Keratinocyte (primary cell): ENCODE results near the gene FAXC. TPM values are rescaled to one million over a fixed set of nuclear protein-coding genes. Genes with fewer than 3 reads are reported as not detected.

Source experiments
- DNase-seq: peaks from one replicate; pipeline ENCODE4 v3.0.0-alpha.2; 2011; ENCODE audit warnings: low read depth, missing footprints, low spot score
- FAIRE-seq: peaks from 2 replicates; lab custom pipeline; 2011; peaks lifted over from hg19 to GRCh38; lab: Jason Lieb, UNC
- H2AFZ ChIP-seq: 2 replicates; pipeline ENCODE4 v1.6.0; 2012; ENCODE audit warnings: low read length, control low read depth, inconsistent platforms; ENCODE audit not compliant: control insufficient read depth
- H3K27ac ChIP-seq: 2 replicates; pipeline ENCODE4 v1.5.1; 2011; ENCODE audit warnings: low read length; ENCODE audit not compliant: control insufficient read depth, insufficient read depth
- H3K27me3 ChIP-seq: 3 replicates; pipeline ENCODE4 v1.6.0; 2011; ENCODE audit warnings: low read length; ENCODE audit not compliant: control insufficient read depth, insufficient read depth; ENCODE audit errors: extremely low read depth
- H3K36me3 ChIP-seq, 2 experiments: 2 replicates in 1 of 2; 3 replicates in 1 of 2; pipeline ENCODE4 v1.5.1; 2011; ENCODE audit warnings: low read length in 2 of 2, mild to moderate bottlenecking in 1 of 2; ENCODE audit not compliant: control insufficient read depth in 2 of 2, insufficient read depth in 2 of 2; ENCODE audit errors: extremely low read depth in 1 of 2
- H3K4me1 ChIP-seq: 3 replicates; pipeline ENCODE4 v1.5.1; 2011; ENCODE audit warnings: low read length; ENCODE audit not compliant: control insufficient read depth, insufficient read depth; ENCODE audit errors: extremely low read depth
- H3K4me2 ChIP-seq: 3 replicates; pipeline ENCODE4 v1.6.0; 2011; ENCODE audit warnings: low read depth, low read length; ENCODE audit not compliant: control insufficient read depth, insufficient read depth; ENCODE audit errors: extremely low read depth
- H3K4me3 ChIP-seq, 3 experiments: fragments of 200-600 bp in 1 of 3; sonication (generic) in 1 of 3; 2 replicates in 2 of 3; 3 replicates in 1 of 3; pipeline ENCODE4 v1.5.1; 2011 to 2016; ENCODE audit warnings: low read length in 3 of 3, mild to moderate bottlenecking in 3 of 3, control low read depth in 2 of 3, inconsistent platforms in 1 of 3, low read depth in 1 of 3, mixed read lengths in 1 of 3, mixed run types in 1 of 3, moderate library complexity in 1 of 3; ENCODE audit not compliant: control insufficient read depth in 2 of 3, insufficient read depth in 2 of 3; ENCODE audit errors: extremely low read depth in 1 of 3
- H3K79me2 ChIP-seq: 2 replicates; pipeline ENCODE4 v1.6.0; 2012; ENCODE audit warnings: low read length; ENCODE audit not compliant: control insufficient read depth, insufficient read depth
- H3K9ac ChIP-seq: 3 replicates; pipeline ENCODE4 v1.6.0; 2011; ENCODE audit warnings: low read length; ENCODE audit not compliant: control insufficient read depth, insufficient read depth; ENCODE audit errors: extremely low read depth
- H3K9me1 ChIP-seq: 3 replicates; pipeline ENCODE4 v1.6.0; 2011; ENCODE audit warnings: low read length; ENCODE audit not compliant: control insufficient read depth, insufficient read depth; ENCODE audit errors: extremely low read depth
- H3K9me3 ChIP-seq: 2 replicates; pipeline ENCODE4 v1.5.1; 2012; ENCODE audit warnings: low read depth, low read length; ENCODE audit not compliant: control insufficient read depth
- H4K20me1 ChIP-seq: 3 replicates; pipeline ENCODE4 v1.6.0; 2011; ENCODE audit warnings: low read length; ENCODE audit not compliant: control insufficient read depth, insufficient read depth; ENCODE audit errors: extremely low read depth
- EZH2 ChIP-seq: IDR thresholded peaks from one replicate; pipeline ENCODE4 v1.6.1; 2012; ENCODE audit warnings: inconsistent platforms, mild to moderate bottlenecking, low read length, moderate library complexity
- dilution Hi-C: fragments of 300-500 bp; cut with MboI; formaldehyde crosslinking; loops from one replicate; pipeline ENCODE4 v1.7.0; 2020; ENCODE audit warnings: low sequenced_read_pairs; ENCODE audit not compliant: extremely low pct_ligation_motif_present
- polyA plus RNA-seq, 5 experiments: library from polyadenylated mRNA; depleted of rRNA in 3 of 5; stranded (reverse) in 3 of 5; stranded (forward) in 1 of 5; unstranded in 1 of 5; fragments of >200 nt; gene quantifications; 1 replicate in 1 of 5; 2 replicates in 3 of 5; 3 replicates in 1 of 5; pipeline versions ENCODE4 v1.2.1 to v1.2.3, GENCODE V29; 2011 to 2012; ENCODE audit warnings: missing spikeins in 2 of 5, low read depth in 1 of 5, low replicate concordance in 1 of 5
- TF ChIP-seq, protein P1 (sequence below), 3 experiments: IDR thresholded peaks in 1 of 3; conservative IDR thresholded peaks in 1 of 3; optimal IDR thresholded peaks in 1 of 3; 2 replicates in 2 of 3; 3 replicates in 1 of 3; pipeline versions ENCODE3 to v1.5.1; 2011; ENCODE audit warnings: low read length in 3 of 3, mild to moderate bottlenecking in 3 of 3, moderate library complexity in 2 of 3, control low read depth in 1 of 3, inconsistent platforms in 1 of 3; ENCODE audit not compliant: insufficient read depth in 2 of 3; ENCODE audit errors: extremely low read depth in 1 of 3

Gene FAXC
- polyA plus RNA-seq, 1 donor (not counting 4 experiments of a cell fraction or from before 2014, with no cell fraction given): 8.3 TPM

DNA sequence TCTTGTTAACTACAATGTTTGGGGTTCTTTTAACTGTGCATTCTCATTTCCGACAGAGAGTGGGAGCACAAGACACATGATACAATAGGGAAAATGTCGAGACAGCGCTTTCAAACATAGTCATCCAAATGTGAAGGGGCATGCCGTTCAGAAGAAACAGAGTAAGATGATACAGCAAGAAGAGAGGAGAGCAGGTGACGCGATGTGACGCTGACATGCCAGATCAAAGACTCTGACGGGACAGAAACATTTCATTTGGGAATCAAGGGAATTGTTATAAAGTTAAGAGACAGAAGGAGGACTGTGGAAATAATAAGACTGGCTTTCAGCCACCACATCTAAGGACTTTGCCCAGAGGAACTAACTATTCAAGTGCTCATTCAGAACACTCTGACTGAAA, 117.4 kb downstream of the FAXC start:
- no peak overlapping the region for H3K9ac ChIP-seq
- no peak overlapping the region for H3K4me3 ChIP-seq
- no peaks in the 10 kb centered on the region for H3K36me3 ChIP-seq
- peaks cover 3% of the 10 kb centered on the region for H3K27me3 ChIP-seq
- no peaks in the 10 kb centered on the region for H3K4me1 ChIP-seq
- H3K79me2 ChIP-seq: no peaks in the 10 kb centered on the region
- no peak for TF ChIP-seq EZH2
- TF ChIP-seq, protein P1, sequence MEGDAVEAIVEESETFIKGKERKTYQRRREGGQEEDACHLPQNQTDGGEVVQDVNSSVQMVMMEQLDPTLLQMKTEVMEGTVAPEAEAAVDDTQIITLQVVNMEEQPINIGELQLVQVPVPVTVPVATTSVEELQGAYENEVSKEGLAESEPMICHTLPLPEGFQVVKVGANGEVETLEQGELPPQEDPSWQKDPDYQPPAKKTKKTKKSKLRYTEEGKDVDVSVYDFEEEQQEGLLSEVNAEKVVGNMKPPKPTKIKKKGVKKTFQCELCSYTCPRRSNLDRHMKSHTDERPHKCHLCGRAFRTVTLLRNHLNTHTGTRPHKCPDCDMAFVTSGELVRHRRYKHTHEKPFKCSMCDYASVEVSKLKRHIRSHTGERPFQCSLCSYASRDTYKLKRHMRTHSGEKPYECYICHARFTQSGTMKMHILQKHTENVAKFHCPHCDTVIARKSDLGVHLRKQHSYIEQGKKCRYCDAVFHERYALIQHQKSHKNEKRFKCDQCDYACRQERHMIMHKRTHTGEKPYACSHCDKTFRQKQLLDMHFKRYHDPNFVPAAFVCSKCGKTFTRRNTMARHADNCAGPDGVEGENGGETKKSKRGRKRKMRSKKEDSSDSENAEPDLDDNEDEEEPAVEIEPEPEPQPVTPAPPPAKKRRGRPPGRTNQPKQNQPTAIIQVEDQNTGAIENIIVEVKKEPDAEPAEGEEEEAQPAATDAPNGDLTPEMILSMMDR (optimal IDR thresholded peaks at IDR 0.05 in 1 of 3, IDR thresholded peaks at IDR 0.05 in 1 of 3, conservative IDR thresholded peaks at IDR 0.05 in 1 of 3; ENCODE audit: extremely low read depth in 1 of 3, insufficient read depth in 2 of 3, low read length in 3 of 3): no peak
- no peaks in the 10 kb centered on the region for H4K20me1 ChIP-seq
- dilution Hi-C loops: no loop called here
- H3K4me2 ChIP-seq: no peak overlapping the region
- no peak for DNase-seq
- H3K9me3 ChIP-seq: no peaks in the 10 kb centered on the region
- no peak overlapping the region for H3K27ac ChIP-seq
- no peak overlapping the region for H2AFZ ChIP-seq
- H3K9me1 ChIP-seq: no peaks in the 10 kb centered on the region
- FAIRE-seq: no peak

DNA sequence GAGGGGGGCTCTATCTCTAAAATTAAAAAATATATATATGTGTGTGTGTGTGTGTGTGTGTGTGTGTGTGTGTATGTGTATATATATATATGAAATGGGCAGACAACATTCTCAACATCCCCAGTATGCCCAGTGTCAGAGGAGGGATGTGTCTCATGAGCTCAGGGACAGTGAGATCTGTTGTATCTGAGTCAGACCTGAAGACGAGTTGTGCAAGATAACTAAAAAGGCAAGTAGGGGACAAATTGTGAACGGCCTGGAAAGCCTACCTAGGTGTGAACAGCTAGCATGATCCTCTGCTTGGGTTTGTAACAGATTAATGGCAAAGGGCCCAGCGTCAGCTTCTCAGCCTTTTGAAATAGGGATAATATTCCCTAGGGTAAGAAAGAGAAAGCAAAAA, 124.3 kb downstream of the FAXC start:
- Histone ChIP-seq H3K9me1 (no peaks in the 10 kb centered on the region), H3K27ac (no peak overlapping the region), H3K4me3 (no peak overlapping the region), H3K27me3 (no peaks in the 10 kb centered on the region), H3K9me3 (no peaks in the 10 kb centered on the region), H2AFZ (no peak overlapping the region), H3K36me3 (no peaks in the 10 kb centered on the region), H3K4me1 (no peaks in the 10 kb centered on the region), H3K9ac (no peak overlapping the region), H3K4me2 (no peak overlapping the region), H4K20me1 (no peaks in the 10 kb centered on the region), H3K79me2 (no peaks in the 10 kb centered on the region)
- dilution Hi-C loops: no loop called here
- TF ChIP-seq, protein P1 (optimal IDR thresholded peaks at IDR 0.05 in 1 of 3, IDR thresholded peaks at IDR 0.05 in 1 of 3, conservative IDR thresholded peaks at IDR 0.05 in 1 of 3; ENCODE audit: extremely low read depth in 1 of 3, insufficient read depth in 2 of 3, low read length in 3 of 3): no peak
- TF ChIP-seq EZH2: no peak
- FAIRE-seq (no peak), DNase-seq (no peak)

Other genes with a start within 250 kb of the FAXC start
- gene COQ3, start 44.5 kb upstream of the FAXC start, polyA plus RNA-seq: 9.9 to 21.2 TPM (median 14.7 TPM) in 3 replicates
- 19.2 to 60.5 TPM (median 40.8 TPM) in 3 replicates for gene PNISR, start 75.6 kb upstream of the FAXC start, polyA plus RNA-seq
- 9.0 to 11.3 TPM (median 10.0 TPM) in 3 replicates for gene USP45, start 165.7 kb upstream of the FAXC start, polyA plus RNA-seq
- gene CCNC, start 219.0 kb upstream of the FAXC start, polyA plus RNA-seq: 52.8 to 103 TPM (median 61.7 TPM) in 3 replicates